T47D (cell line): ENCODE data around the gene SLC22A4.

Experiments
- DNase-seq, 2 experiments: peaks; one replicate each; pipeline versions ENCODE4 v3.0.0 to v3.0.0-alpha.2; 2011 to 2012; ENCODE audit warnings: low read depth in 1 of 2, low spot score in 1 of 2
- JUND ChIP-seq: IDR thresholded peaks from 2 replicates; pipeline ENCODE4 v1.6.1; 2012; ENCODE audit warnings: low read depth
- in situ Hi-C: cut with HindIII; loops from 2 replicates; pipeline ENCODE4 v1.10.0; 2016; ENCODE audit warnings: low sequenced_read_pairs, low pct_unique_long_range_greater_than_20kb

Gene SLC22A4

DNA sequence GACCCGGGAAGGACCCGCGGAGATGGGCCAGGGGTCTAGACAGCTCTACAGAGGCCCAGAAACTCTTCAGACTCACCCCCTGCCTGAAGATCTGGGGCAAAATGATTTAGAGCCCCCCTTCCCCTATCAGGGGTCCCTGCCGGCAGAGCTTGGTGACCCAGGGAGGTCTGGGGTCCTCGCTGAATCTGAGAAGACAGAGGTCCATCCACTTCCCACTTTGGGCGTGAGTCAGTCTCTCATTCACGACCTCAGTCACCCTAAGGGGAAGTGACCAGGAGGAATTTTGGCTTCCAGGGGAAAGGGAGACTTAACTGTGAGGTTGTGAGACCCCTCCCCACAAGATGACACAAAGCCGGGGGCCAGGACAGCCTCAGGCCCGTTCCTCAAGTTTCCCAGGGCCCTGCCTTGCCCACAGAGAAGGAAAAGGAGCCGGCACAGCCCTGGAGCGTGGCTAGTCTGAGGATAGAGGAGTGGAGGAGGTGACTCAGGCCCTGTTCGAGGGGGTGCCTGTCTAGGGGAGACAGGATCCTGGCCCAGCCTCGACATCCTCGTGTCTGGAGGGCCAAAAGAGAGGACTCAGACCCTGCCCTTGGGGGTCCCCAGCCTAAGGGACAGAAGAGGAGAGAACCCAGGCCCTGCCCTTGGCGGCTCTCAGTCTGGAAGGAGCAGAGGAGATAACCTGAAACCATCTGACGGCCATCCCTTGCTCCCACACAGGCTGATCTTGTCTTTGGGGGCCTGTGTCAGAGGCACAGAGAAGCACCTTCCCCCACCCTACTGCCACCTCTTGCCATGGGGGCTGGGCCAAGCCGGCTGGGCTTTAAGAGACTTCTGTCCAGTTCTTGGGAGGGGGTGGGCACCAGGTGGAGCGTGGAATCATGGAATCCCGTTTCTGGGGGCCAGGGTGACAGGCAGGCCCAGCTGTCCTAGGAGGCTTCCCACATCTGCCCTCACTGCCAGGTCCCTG lies 35.8 kb upstream of the SLC22A4 start:
- no peak for DNase-seq
- no peak for TF ChIP-seq JUND
- in situ Hi-C loops: no loop called here

GRCh38 chr5:132259069-132259851 lies 34.9 kb upstream of the SLC22A4 start:
- TF ChIP-seq JUND: no peak
- DNase-seq: no peak
- in situ Hi-C loops: no loop called here

DNA sequence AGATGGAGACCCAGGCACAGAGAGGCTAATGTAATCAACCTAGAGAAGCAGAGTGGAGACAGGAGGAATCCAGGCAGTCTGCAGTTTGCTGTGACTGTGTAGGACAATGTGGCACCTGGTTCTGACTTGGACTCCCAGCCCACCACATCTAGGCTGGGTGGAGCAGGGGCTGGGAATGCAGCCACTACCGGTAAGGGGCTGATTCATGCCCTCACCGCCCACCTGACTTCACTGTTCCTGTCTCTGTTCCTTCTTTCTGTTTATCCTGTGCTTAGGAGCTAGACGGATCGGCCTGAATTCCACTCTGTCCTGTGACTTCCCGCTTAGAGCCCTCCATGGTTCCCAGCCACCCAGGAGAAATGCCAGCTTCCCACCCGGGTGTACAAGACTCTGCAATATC lies 34.1 kb upstream of the SLC22A4 start:
- in situ Hi-C loops: no loop called here
- no peak for TF ChIP-seq JUND
- DNase-seq: no peak

DNA sequence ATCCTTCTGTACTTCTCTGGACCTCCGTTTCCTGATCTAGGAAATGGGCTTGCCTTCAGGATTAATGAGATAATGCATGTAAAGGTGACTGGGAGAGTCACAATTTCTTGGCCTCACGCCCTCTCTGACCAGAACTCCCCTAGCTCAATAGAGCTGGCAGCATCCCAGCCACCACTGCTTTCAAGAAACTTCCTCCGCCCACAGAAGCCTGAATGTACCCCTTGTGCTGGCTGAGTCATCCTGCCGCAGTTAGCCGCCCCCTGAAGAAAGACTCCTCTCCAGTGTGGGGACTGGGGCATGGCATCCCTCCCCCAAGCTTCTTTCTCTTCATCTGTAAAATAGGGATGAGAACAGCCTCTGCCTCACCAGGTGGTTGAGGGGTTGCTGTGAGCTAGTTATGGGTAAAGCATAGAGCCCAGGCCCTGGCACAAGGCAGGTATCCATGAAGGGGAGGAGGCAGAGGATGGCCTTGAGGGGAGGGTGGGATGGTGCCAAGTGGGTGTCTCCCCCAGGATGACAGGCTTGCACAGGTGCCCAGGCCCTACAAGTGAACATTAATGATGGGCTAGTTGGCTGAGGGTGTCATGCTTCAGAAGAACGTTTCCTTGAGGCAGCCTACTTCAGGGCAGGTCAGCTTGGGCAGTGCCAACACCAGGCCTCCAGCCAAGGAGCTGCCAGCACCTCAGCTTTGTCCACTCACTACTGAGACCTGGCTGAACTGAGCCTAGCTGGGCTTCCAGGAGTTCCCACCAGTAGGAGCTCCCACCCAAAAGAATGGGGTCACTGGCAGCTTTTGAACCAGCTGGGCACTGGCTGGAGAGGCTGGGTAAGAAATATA lies 33.3 kb upstream of the SLC22A4 start:
- in situ Hi-C loops: no loop called here
- DNase-seq: no peak
- no peak for TF ChIP-seq JUND

DNA sequence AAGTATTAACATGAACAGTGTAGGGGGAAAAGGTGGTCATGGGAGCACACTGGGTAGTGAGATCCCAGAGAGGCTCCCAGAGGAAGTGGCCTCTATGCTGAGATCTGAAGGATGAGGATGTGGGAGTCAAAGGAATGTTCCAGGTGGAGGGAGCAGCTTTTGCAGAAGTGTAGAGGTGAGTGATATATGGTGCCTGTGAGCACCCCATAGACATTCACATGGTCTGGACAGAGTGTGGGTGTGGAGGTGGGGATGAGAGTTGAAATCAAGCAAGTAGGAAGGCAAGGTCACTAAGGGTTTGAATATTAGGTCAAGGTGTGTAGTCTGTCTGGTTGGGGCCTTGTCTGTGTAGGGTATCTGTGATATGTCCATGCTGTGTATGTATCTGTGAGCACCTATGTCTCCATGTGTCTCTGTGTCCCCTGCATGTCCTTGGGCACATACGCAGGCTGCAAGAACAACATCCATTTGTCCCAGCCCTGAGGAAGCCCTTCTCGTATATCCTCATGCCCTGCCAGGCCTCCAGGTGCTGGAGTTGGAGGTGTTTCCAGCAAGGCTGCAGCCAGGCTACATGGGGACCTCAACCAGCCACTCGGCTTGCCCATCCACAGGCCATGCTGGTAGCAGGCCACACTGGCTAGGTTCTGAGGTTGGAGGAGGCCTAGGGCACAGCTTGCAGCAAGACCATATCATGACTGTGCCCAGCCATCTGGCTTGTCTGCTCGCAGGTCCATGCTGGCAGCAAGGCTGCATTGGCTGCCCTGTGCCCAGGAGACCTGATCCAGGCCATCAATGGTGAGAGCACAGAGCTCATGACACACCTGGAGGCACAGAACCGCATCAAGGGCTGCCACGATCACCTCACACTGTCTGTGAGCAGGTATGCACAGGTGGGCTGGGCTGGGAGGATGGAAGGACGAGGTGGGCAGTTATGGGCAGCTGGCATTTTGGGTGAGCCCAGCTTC lies 32.0 kb upstream of the SLC22A4 start:
- no peak for TF ChIP-seq JUND
- in situ Hi-C loops: no loop called here
- DNase-seq: no peak

- in situ Hi-C loops: no loop called here
- DNase-seq: no peak
- TF ChIP-seq JUND: no peak
Observed at GRCh38 chr5:132262882-132263547, 31.2 kb upstream of the SLC22A4 start.

DNA sequence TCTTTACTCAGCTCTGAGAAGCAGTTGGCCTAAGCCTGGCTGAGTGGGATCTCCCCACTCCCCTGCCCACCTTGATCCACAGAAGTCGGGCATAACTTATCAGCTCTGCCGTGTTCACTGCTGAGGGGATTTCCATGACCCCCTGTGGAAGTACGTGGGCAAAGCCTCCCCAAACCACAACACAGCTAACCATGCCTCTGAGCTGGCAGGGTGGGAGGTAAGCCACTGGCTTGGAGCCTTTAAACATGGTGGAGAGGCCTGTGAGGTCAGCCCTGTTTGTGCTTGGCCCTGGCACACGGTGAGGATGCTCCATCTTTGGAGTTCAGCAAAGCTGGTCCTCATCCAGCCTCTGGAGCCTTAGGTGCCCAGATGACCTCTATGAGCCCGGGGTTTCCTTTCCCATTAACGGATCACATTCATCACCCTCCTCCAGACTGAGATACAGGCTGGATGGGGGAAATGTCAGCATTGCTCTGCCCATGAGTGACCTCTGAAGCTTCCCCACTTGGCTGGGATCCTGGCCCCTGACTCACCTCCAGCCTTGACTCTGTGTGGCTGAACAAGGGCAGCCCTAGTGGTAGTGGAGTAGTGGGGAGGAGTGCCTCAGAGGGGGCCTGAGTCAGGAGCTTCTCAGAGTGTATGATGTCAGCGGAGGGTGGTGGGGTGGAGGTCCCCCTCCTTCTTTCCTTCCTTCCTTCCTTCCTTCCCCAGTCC lies 30.5 kb upstream of the SLC22A4 start:
- in situ Hi-C loops: no loop called here
- DNase-seq: no peak
- no peak for TF ChIP-seq JUND

DNA sequence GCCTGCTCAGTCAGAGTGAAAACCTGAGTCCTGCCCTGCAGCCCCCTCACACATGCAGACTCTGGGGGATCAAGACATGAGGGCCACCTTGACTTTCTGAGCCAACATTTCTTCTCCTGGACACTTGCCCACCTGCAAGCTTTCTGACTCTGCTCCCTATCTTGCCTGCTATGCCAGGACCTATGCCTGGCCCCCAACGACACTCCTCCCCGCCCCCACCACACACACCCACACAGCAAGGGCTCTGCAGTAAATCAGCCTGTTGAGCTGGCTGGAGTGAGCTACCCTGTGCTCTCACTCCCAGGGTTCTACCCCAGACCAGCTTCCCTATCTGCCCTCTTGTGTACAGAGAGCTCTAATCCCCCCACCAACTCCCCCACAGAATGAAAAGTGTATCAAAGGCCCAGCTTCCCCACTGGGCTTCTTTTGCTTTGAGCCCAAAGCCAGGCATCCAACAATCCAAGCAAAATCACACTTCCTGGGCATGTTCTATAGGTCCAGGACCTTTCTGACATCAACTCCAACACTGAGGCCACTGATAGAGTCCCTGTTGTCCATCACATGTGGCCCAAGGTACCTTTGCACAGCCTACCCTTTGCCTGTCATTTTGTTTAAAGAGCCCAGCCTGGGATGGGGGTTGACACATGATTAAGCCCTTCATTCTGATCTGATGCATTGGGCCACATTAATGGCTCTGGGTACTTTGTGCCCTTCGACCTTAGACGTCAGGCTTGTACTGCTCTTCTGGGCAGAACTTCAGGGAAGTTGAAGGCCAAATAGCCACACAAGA lies 29.5 kb upstream of the SLC22A4 start:
- in situ Hi-C loops: no loop called here
- TF ChIP-seq JUND: no peak
- DNase-seq: no peak

GRCh38 chr5:132265336-132266030 lies 28.7 kb upstream of the SLC22A4 start:
- no peak for TF ChIP-seq JUND
- DNase-seq: no peak
- in situ Hi-C loops: no loop called here
